ENCODE measurements around the gene LPP.
"Not testable (repeated sequence)": the region's sequence is repeated elsewhere in the genome, so short reads cannot be mapped to it uniquely, and the experiment has no call there.

Gene LPP

GRCh38 chr3:188700918-188701317 is 547.0 kb downstream of the LPP start:
- no peak for DNase-seq

GRCh38 chr3:188701485-188701969 is 547.6 kb downstream of the LPP start:
- no peak for DNase-seq

GRCh38 chr3:188702028-188702427 is 548.1 kb downstream of the LPP start:
- DNase-seq: not testable (repeated sequence)

DNA sequence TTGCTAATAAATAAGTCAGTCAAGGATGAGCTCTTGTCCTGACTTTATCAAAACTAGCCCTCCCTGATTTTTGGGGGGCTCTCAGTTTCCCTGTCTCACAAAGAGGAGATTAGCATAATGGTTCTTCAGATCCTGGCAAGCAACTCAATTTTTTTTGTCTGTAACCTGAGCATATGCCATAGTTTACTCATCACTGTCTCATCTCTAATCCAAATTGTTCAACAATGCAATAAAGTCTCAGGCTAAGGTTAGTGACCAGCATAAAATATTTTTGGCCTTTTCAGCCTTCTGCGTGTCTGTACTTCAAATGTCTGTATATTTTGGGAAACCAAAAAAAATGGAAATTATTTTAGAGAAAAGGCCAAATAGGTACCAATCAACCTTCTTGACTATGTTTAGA is 552.2 kb downstream of the LPP start:
- no peak for DNase-seq

DNA sequence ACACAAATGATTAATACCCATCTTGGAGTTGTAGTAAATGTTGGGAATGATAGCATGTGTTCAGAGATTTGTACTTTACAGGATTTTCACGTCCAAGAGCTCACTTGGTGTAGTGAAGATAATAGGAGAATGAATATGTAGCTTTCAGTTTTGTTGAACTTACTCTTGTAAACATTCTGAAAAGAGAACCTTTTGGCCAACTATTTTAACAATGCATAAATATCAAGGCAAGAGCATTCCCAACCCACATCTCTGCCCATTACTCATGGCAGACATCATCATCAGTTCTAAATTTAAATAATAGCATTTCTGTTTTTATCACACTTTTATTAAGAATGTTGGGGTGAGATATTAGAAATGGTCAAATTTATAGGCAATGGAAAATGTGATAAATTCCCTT is 552.6 kb downstream of the LPP start:
- DNase-seq: no peak

GRCh38 chr3:188707381-188708288 is 553.7 kb downstream of the LPP start:
- no peak for DNase-seq

- DNase-seq: no peak
Observed at GRCh38 chr3:188711881-188712247, 557.9 kb downstream of the LPP start.

- no peak for DNase-seq
Observed at GRCh38 chr3:188712248-188712924, 558.4 kb downstream of the LPP start.

GRCh38 chr3:188712991-188713390 is 559.0 kb downstream of the LPP start:
- DNase-seq: no peak

- DNase-seq: no peak
Observed at GRCh38 chr3:188719545-188719944, 565.6 kb downstream of the LPP start.

DNA sequence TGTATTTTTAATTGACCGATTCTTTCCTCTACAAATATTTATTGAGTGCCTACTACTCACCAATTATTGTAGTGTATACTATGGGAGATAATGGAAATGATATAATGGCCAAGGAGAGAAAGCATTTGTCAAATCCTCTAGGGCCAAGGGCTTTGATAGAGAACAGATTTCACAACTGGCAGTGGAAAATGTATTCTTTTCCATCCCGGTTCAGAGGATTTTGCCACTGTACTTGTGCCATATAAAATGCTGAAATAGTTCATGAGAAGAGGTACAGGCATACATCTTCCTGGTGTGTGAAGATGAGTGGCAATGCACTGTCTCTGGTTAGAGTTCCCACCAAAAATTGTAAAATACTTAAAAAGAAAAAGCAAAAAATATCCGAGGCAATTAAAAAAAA is 566.3 kb downstream of the LPP start:
- DNase-seq: no peak

- no peak for DNase-seq
Observed at GRCh38 chr3:188720636-188721035, 566.7 kb downstream of the LPP start.

DNA sequence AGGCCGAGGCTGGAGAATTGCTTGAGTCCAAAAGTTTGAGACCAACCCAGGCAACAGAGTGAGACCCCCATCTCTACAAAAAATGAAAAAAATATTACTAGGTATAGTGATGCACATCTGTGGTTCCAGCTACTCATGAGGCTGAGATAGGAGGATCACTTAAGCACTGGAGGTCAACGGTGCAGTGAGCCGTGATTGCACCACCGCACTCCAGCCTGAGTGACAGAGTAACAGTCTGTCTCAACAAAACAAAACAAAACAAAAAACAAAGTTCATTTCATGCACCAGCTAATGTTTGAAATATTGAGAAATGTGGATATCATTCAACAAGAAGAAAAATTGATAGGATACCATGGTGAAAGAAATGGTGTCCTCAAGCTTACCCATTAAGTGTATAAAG is 567.4 kb downstream of the LPP start:
- DNase-seq: no peak

GRCh38 chr3:188721990-188722389 is 568.0 kb downstream of the LPP start:
- no peak for DNase-seq

- DNase-seq: no peak
Observed at GRCh38 chr3:188722963-188723362, 569.0 kb downstream of the LPP start.

- DNase-seq: no peak
Observed at GRCh38 chr3:188727052-188727451, 573.1 kb downstream of the LPP start.

DNA sequence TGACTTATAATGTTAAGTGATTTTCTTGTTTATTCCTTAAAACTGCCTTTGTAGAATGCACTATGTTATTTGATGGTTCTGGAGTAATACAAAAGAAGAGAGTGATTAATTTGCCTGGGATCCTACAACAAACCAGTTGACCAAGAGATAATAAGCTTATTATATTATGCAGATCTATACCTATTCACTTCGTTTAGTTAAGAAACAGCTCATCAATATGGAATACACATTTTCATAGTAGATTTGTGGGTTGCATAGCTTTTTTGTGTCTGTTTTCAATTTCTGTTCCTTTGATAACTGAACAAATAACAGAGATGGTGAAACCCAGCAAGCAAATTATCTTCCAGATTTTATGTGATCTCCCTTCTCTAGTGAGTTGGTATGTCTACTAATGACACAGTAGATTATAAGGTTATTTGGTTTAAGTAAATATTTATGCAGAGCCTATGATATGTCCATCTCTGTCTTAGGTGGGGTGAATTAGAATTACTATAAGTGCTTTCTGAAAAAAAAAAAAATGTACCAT is 574.5 kb downstream of the LPP start:
- no peak for DNase-seq

DNA sequence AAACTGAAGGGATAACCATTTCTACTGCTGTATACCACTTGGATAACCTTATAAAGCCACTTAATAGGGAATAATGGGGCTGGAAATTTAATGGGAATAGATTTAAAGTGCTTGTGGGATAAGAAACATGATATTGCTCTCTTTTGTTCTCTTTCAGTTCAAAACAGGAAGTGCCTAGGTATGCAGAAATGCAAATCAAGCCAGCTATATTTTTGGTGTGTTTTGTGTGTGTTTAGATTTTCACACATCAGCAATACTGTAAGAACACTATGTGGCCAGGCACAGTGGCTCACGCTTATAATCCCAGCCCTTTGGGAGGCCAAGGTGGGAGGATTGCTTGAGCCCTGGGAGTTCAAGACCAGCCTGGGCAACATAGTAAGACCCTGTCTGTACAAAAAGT is 575.5 kb downstream of the LPP start:
- DNase-seq: no peak

GRCh38 chr3:188734395-188734794 is 580.4 kb downstream of the LPP start:
- DNase-seq: no peak

DNA sequence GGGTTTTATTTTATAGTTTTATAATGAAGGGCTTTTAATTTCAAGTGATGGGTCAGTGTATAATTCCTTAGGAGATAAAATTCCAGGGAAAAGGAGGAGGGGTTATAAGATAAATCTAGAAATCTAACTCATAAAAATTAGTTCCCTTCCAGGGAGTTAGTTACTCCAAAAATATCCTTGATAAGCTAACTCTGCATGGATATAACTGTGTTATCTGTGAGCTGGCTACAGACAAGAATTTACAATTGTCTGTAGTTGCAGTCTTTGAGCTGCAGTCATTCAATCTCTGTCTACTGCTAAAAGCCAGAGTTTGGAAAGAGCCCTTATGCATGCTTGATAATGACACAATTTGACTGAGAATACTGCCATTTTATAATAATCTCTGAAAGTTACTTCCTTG is 585.6 kb downstream of the LPP start:
- no peak for DNase-seq

GRCh38 chr3:188740010-188740409 is 586.1 kb downstream of the LPP start:
- no peak for DNase-seq

DNA sequence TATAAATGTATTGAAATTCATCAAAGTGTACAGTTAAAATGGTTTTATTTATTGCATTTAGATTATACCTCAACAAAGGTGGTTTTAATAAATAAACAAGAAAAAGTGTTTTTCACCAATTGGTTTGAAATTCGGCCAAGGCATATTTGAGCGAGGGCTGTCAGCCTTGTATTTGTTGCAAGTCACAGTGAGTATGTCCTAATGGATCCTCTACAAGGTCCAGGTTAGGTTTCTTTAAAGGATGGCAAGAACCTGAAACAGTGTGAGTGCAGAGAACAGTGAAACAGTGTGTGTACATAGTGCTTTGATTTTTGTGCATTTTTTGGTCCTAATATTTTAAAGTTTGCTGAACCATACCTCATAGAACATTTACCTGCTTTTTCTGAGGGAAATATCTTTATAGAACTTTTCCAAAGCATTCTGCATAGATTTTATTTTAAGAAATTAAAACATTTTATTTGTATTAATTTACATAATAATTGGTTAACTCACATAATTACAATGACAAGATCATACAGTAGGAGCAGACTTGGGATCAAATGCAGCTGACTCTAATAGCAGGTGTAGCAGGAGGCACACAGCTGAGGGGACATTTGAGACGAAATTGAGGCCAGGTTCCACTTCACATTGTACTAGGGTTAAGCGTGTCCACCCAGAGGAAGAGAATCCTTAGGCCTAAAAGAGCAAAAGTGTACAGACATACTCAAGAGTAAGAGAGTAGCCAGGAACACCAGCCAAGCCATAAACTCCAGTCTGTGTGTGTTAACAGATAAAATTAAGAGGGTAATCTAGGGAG is 589.0 kb downstream of the LPP start:
- no peak for DNase-seq

GRCh38 chr3:188744166-188744565 is 590.2 kb downstream of the LPP start:
- no peak for DNase-seq
